ENCODE results near the gene DTNB. TPM values are rescaled to one million over a fixed set of nuclear protein-coding genes. Genes with fewer than 3 reads are reported as not detected.

DTNB gene
- polyA plus RNA-seq, 1 of the 3 experiments (the other 2 are of a cell fraction): 15.3 TPM

DNA sequence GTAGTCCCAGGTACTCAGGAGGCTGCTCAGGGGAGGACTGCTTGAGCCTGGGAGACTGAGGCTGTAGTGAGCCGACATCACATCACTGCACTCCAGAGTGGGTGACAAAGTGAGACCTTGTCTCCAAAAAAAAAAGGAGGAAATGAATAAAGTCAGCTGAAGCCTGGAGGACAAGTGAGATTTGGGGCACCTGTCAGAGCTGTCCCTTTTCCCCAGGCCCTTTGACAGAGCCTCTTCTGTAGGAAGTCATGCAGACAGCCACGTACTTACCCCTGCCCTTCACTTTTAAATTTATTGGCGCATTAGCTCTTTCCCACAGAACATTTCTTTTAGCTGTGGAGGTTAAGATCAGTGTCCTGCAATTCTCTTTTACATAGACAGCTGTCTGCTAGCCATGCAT lies 180.7 kb downstream of the DTNB start (continued):
- TF ChIP-seq, protein P1, sequence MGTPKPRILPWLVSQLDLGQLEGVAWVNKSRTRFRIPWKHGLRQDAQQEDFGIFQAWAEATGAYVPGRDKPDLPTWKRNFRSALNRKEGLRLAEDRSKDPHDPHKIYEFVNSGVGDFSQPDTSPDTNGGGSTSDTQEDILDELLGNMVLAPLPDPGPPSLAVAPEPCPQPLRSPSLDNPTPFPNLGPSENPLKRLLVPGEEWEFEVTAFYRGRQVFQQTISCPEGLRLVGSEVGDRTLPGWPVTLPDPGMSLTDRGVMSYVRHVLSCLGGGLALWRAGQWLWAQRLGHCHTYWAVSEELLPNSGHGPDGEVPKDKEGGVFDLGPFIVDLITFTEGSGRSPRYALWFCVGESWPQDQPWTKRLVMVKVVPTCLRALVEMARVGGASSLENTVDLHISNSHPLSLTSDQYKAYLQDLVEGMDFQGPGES (IDR thresholded peaks at IDR 0.05; ENCODE audit: low read depth, low read length): no peak
- TF ChIP-seq TEAD4 (IDR thresholded peaks at IDR 0.05; ENCODE audit: borderline replicate concordance, insufficient read depth): no peak

DNA sequence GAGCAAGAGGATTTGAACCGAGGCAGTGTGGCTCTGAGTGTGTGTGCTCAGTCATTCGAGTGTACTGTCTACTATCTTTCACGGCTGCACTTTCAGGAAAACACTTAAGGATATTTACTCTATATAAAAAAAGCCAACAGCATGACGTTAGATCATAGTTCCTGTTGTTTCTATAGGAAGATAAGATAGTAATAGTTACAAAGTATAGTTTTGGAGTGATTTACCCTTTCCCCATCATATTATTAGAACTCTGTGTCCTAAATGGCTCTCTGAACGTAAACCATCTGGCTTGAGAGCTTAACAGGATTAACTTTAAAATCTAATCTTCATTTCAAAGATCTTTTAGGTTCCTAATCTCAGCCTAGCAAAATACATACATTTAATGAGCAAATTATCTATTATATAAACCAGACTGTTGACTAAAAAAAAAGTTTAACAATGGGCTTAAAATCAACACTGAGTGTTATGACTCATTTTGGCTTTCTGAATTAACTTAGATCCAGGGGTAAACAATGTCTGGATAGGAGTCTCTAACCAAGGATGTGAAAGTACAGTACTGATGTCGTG lies 181.3 kb downstream of the DTNB start:
- Histone ChIP-seq H2AFZ (ENCODE audit: low read depth) (no peak overlapping the region), H4K20me1 (ENCODE audit: insufficient read depth) (no peaks in the 10 kb centered on the region), H3K79me2 (ENCODE audit: insufficient read depth) (no peaks in the 10 kb centered on the region), H3K4me3 (ENCODE audit: low read depth in 2 of 2, low read length in 1 of 2) (no peak overlapping the region), H3K9ac (no peak overlapping the region), H3K4me2 (no peak overlapping the region; the same call in 1 of the 2 replicates), H3K4me1 (ENCODE audit: control insufficient read depth in 1 of 2, insufficient read depth in 2 of 2, low read depth in 1 of 2, low read length in 1 of 2) (peaks cover 0 to 8% of the 10 kb centered on the region in 2 experiments; a peak in 3 of 4 replicates), H3K9me3 (no peaks in the 10 kb centered on the region), H3K27me3 (ENCODE audit: insufficient read depth) (no peaks in the 10 kb centered on the region), H3K9me2 (no peaks in the 10 kb centered on the region), H3K36me3 (replicated peaks in 1 of 2; ENCODE audit: control insufficient read depth in 1 of 2, insufficient read depth in 2 of 2, low read length in 1 of 2) (no peaks in the 10 kb centered on the region), H3K27ac (ENCODE audit: low read depth in 2 of 2, low read length in 1 of 2) (peak overlapping the region; percentile 2 to 68; a peak in 3 of 4 replicates), H3F3A (replicated peaks; ENCODE audit: insufficient read depth) (no peaks in the 10 kb centered on the region)
- peak; percentile 28 for DNase-seq
- peak; percentile 25; the same call in 1 of the 2 replicates for TF ChIP-seq RCOR1 (IDR thresholded peaks at IDR 0.05; ENCODE audit: low read length)
- TF ChIP-seq TEAD4 (IDR thresholded peaks at IDR 0.05; ENCODE audit: borderline replicate concordance, insufficient read depth): no peak
- peak; percentile 47; the same call in 1 of the 2 replicates for TF ChIP-seq JUND (IDR thresholded peaks at IDR 0.05)
- TF ChIP-seq MAX (IDR thresholded peaks at IDR 0.05; ENCODE audit: low read depth): no peak
- TF ChIP-seq SMC3 (IDR thresholded peaks at IDR 0.05; ENCODE audit: low read depth, low read length): no peak
- TF ChIP-seq FOSL2 (IDR thresholded peaks at IDR 0.05; ENCODE audit: borderline replicate concordance, low read depth): peak; percentile 66
- no peak for TF ChIP-seq RXRA (IDR thresholded peaks at IDR 0.05; ENCODE audit: borderline replicate concordance, low read depth)
- TF ChIP-seq TCF12 (IDR thresholded peaks at IDR 0.05): 0 out of 2 replicates have a peak, but pooled peaks have one; percentile 34
- POLR2A ChIA-PET: no interaction called here
- CTCF ChIA-PET: interaction anchor here (1.4 to 4.3 kb wide), 2 partner anchors 115 to 173 kb away, joined by 4 to 11 read pairs; no protein-coding TSS in a partner anchor
- 52% methylated on average over 6 of the region's 6 CpGs for WGBS (ENCODE audit: low lambda C conversion rate)

GRCh38 chr2:25491003-25491696 lies 182.2 kb downstream of the DTNB start:
- ChIA-PET POLR2A (no interaction called here), CTCF (no interaction called here)
- H3K9me3 ChIP-seq: no peaks in the 10 kb centered on the region
- WGBS (ENCODE audit: low lambda C conversion rate): 78% methylated on average over 6 of the region's 6 CpGs
- no peak overlapping the region for H2AFZ ChIP-seq (ENCODE audit: low read depth)
- H3K36me3 ChIP-seq (replicated peaks in 1 of 2; ENCODE audit: control insufficient read depth in 1 of 2, insufficient read depth in 2 of 2, low read length in 1 of 2): no peaks in the 10 kb centered on the region
- H4K20me1 ChIP-seq (ENCODE audit: insufficient read depth): no peaks in the 10 kb centered on the region
- no peak overlapping the region for H3K4me3 ChIP-seq (ENCODE audit: low read depth in 2 of 2, low read length in 1 of 2)
- H3K4me2 ChIP-seq: no peak overlapping the region
- no peak overlapping the region for H3K9ac ChIP-seq
- H3K9me2 ChIP-seq: no peaks in the 10 kb centered on the region
- DNase-seq: no peak
- H3F3A ChIP-seq (replicated peaks; ENCODE audit: insufficient read depth): no peaks in the 10 kb centered on the region
- no peaks in the 10 kb centered on the region for H3K79me2 ChIP-seq (ENCODE audit: insufficient read depth)
- H3K27me3 ChIP-seq (ENCODE audit: insufficient read depth): no peaks in the 10 kb centered on the region
- H3K4me1 ChIP-seq (ENCODE audit: control insufficient read depth in 1 of 2, insufficient read depth in 2 of 2, low read depth in 1 of 2, low read length in 1 of 2): peaks cover 0 to 8% of the 10 kb centered on the region in 2 experiments; a peak in 3 of 4 replicates
- peak overlapping the region in 1 of 2 experiments; percentile 68; a peak in 2 of 4 replicates for H3K27ac ChIP-seq (ENCODE audit: low read depth in 2 of 2, low read length in 1 of 2)
- TF ChIP-seq ELF1 (IDR thresholded peaks at IDR 0.05) (no peak), FOXM1 (IDR thresholded peaks at IDR 0.05; ENCODE audit: low read depth) (no peak), GATA2 (CRISPR knock-in tag; IDR thresholded peaks at IDR 0.05) (no peak), TEAD4 (IDR thresholded peaks at IDR 0.05; ENCODE audit: borderline replicate concordance, insufficient read depth) (no peak), NFIC (IDR thresholded peaks at IDR 0.05; ENCODE audit: borderline replicate concordance) (no peak), NRF1 (IDR thresholded peaks at IDR 0.05; ENCODE audit: low read depth, low read length) (no peak), SMC3 (IDR thresholded peaks at IDR 0.05; ENCODE audit: low read depth, low read length) (no peak), FOSL2 (IDR thresholded peaks at IDR 0.05; ENCODE audit: borderline replicate concordance, low read depth) (no peak), TCF12 (IDR thresholded peaks at IDR 0.05) (no peak), PBX3 (IDR thresholded peaks at IDR 0.05) (no peak), RCOR1 (IDR thresholded peaks at IDR 0.05; ENCODE audit: low read length) (no peak), POLR2AphosphoS5 (IDR thresholded peaks at IDR 0.05; ENCODE audit: low read depth, low read length) (no peak), JUND (IDR thresholded peaks at IDR 0.05) (no peak), FOXJ3 (CRISPR knock-in tag; IDR thresholded peaks at IDR 0.05) (no peak)
- TF ChIP-seq, protein P1 (IDR thresholded peaks at IDR 0.05; ENCODE audit: low read depth, low read length): no peak
- TF ChIP-seq, protein P2, sequence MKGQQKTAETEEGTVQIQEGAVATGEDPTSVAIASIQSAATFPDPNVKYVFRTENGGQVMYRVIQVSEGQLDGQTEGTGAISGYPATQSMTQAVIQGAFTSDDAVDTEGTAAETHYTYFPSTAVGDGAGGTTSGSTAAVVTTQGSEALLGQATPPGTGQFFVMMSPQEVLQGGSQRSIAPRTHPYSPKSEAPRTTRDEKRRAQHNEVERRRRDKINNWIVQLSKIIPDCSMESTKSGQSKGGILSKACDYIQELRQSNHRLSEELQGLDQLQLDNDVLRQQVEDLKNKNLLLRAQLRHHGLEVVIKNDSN (IDR thresholded peaks at IDR 0.05; ENCODE audit: borderline replicate concordance, low read depth): no peak

Measured in SK-N-SH (cell line).